H1 (cell line): ENCODE measurements around the gene PTTG1IP2.

Experiments
- ATF3 ChIP-seq: IDR thresholded peaks from 2 replicates; pipeline ENCODE4 v1.6.1; 2011; ENCODE audit warnings: low read depth, mild to moderate bottlenecking, low read length; ENCODE audit not compliant: insufficient read depth
- BRCA1 ChIP-seq: IDR thresholded peaks from 2 replicates; pipeline ENCODE4 v1.6.1; 2012; ENCODE audit warnings: low read depth, low read length, improper control_type of control experiment
- CREB1 ChIP-seq: IDR thresholded peaks from 2 replicates; pipeline ENCODE4 v1.6.1; 2012; ENCODE audit warnings: inconsistent platforms
- EP300 ChIP-seq, 2 experiments: IDR thresholded peaks; 1 replicate in 1 of 2; 2 replicates in 1 of 2; pipeline ENCODE4 v1.6.1; 2011 to 2012; ENCODE audit warnings: low read depth in 2 of 2, low read length in 2 of 2, mild to moderate bottlenecking in 2 of 2, borderline replicate concordance in 1 of 2, inconsistent platforms in 1 of 2, moderate library complexity in 1 of 2
- HDAC2 ChIP-seq, 2 experiments: fragments of 300-600 bp in 1 of 2; sonication (generic) in 1 of 2; IDR thresholded peaks; 2 replicates each; pipeline ENCODE4 v1.6.1; 2011 to 2012; ENCODE audit warnings: low read depth in 2 of 2, low read length in 2 of 2, mild to moderate bottlenecking in 2 of 2, moderate library complexity in 2 of 2, borderline replicate concordance in 1 of 2, inconsistent platforms in 1 of 2
- JUND ChIP-seq: IDR thresholded peaks from 2 replicates; pipeline ENCODE4 v1.6.1; 2011; ENCODE audit warnings: mild to moderate bottlenecking, improper control_type of control experiment, low read length
- POLR2A ChIP-seq, 2 experiments: IDR thresholded peaks; 1 replicate in 1 of 2; 2 replicates in 1 of 2; pipeline ENCODE4 v1.6.1; 2011; ENCODE audit warnings: low read depth in 2 of 2, low read length in 2 of 2, mild to moderate bottlenecking in 2 of 2; ENCODE audit errors: control extremely low read depth in 1 of 2
- RAD21 ChIP-seq, 2 experiments: IDR thresholded peaks in 1 of 2; conservative IDR thresholded peaks in 1 of 2; 2 replicates each; pipeline ENCODE4 v1.6.1; 2011; ENCODE audit warnings: low read depth in 2 of 2, low read length in 2 of 2, improper control_type of control experiment in 1 of 2, inconsistent platforms in 1 of 2, mild to moderate bottlenecking in 1 of 2, moderate library complexity in 1 of 2
- SP1 ChIP-seq: IDR thresholded peaks from 2 replicates; pipeline ENCODE4 v1.6.1; 2011; ENCODE audit warnings: low read depth, low read length
- TAF1 ChIP-seq: IDR thresholded peaks from 2 replicates; pipeline ENCODE4 v1.6.1; 2011; ENCODE audit warnings: mild to moderate bottlenecking, low read depth, low read length
- TF ChIP-seq, protein P1 (sequence below), 3 experiments: IDR thresholded peaks; 1 replicate in 2 of 3; 2 replicates in 1 of 3; pipeline versions ENCODE4 v1.5.1 to v1.6.1; 2011; ENCODE audit warnings: low read length in 3 of 3, mild to moderate bottlenecking in 3 of 3, inconsistent platforms in 2 of 3, low read depth in 1 of 3, moderate library complexity in 1 of 3; ENCODE audit not compliant: insufficient read depth in 1 of 3; ENCODE audit errors: control extremely low read depth in 1 of 3

DNA sequence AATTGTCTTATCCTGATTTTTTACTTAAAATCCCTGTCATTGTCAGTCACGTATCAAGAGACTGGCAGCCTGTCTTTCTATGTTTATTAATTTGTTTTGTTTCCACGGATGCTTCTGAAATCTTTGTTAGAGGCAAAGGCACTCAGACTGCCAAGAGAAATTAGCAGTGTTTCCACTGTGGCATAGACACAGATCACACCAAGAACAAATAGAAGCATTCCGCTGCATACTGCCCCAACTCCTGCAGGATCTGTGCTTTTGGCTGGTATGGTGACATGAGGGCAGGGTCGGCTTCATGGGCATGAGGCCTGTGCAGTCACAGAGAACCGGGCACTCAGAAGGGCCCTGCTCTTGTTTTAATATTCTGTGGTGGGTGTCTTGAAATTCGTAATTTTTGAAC, 47.8 kb upstream of the PTTG1IP2 start:
- TF ChIP-seq SP1, result no peak
- TF ChIP-seq BRCA1, result no peak
- TF ChIP-seq RAD21 (IDR thresholded peaks at IDR 0.05 in 1 of 2, conservative IDR thresholded peaks at IDR 0.05 in 1 of 2; ENCODE audit: low read depth in 2 of 2, low read length in 2 of 2), result no peak
- TF ChIP-seq, protein P1, sequence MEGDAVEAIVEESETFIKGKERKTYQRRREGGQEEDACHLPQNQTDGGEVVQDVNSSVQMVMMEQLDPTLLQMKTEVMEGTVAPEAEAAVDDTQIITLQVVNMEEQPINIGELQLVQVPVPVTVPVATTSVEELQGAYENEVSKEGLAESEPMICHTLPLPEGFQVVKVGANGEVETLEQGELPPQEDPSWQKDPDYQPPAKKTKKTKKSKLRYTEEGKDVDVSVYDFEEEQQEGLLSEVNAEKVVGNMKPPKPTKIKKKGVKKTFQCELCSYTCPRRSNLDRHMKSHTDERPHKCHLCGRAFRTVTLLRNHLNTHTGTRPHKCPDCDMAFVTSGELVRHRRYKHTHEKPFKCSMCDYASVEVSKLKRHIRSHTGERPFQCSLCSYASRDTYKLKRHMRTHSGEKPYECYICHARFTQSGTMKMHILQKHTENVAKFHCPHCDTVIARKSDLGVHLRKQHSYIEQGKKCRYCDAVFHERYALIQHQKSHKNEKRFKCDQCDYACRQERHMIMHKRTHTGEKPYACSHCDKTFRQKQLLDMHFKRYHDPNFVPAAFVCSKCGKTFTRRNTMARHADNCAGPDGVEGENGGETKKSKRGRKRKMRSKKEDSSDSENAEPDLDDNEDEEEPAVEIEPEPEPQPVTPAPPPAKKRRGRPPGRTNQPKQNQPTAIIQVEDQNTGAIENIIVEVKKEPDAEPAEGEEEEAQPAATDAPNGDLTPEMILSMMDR (IDR thresholded peaks at IDR 0.05; ENCODE audit: control extremely low read depth in 1 of 3, insufficient read depth in 1 of 3, low read depth in 1 of 3, low read length in 3 of 3), result no peak
- TF ChIP-seq TAF1, result no peak
- TF ChIP-seq JUND, result no peak
- no peak for TF ChIP-seq CREB1
- no peak for TF ChIP-seq ATF3
- no peak for TF ChIP-seq HDAC2 (IDR thresholded peaks at IDR 0.05; ENCODE audit: borderline replicate concordance in 1 of 2, low read depth in 2 of 2, low read length in 2 of 2)
- TF ChIP-seq EP300 (IDR thresholded peaks at IDR 0.05; ENCODE audit: borderline replicate concordance in 1 of 2, low read depth in 2 of 2, low read length in 2 of 2), result no peak
- no peak for TF ChIP-seq POLR2A (IDR thresholded peaks at IDR 0.05; ENCODE audit: control extremely low read depth in 1 of 2, low read depth in 2 of 2, low read length in 2 of 2)
